IMR-90 (cell line): ENCODE measurements around the gene UPK1A. TPM values are rescaled to one million over a fixed set of nuclear protein-coding genes. Genes with fewer than 3 reads are reported as not detected.

ENCODE experiments used
- ATAC-seq: fragments of 200-7000 bp; cut with Tn5 transposase; 2 replicates; pipeline ENCODE4 v1.9.1; 2020; ENCODE audit warnings: low read depth, mild to moderate bottlenecking, moderate library complexity
- BruUV-seq: library from RNA; stranded (reverse); fragments of 400-500 nt; replicated peaks from 2 replicates; lab custom pipeline; 2021; lab: Mats Ljungman, UMichigan
- CTCF ChIA-PET: fragments of 300-600 bp; formaldehyde crosslinking; extraction: SDS; loops from one replicate; lab custom pipeline; 2021; ENCODE audit warnings: antibody characterized with exemption; lab: Yijun Ruan, JAX
- POLR2A ChIA-PET: fragments of 300-600 bp; sonication (Branson Sonifier 250); formaldehyde crosslinking; loops from one replicate; lab custom pipeline; 2022; ENCODE audit warnings: antibody characterized with exemption; ENCODE audit not compliant: unreplicated experiment; lab: Charles Lee
- DNase-seq: peaks from one replicate; pipeline ENCODE4 v3.0.0; 2013
- H2AFZ ChIP-seq: replicated peaks from 2 replicates; pipeline ENCODE3; 2013; ENCODE audit warnings: low read length, mild to moderate bottlenecking; ENCODE audit not compliant: poor library complexity
- H2AK5ac ChIP-seq: 2 replicates; pipeline ENCODE4 v1.6.1; 2013; ENCODE audit warnings: low read depth, low read length, inconsistent platforms
- H2AK9ac ChIP-seq: replicated peaks from 2 replicates; pipeline ENCODE3; 2013; ENCODE audit warnings: mild to moderate bottlenecking, low read depth, low read length, moderate library complexity; ENCODE audit not compliant: poor library complexity
- H2BK120ac ChIP-seq: 2 replicates; pipeline ENCODE4 v1.6.1; 2013; ENCODE audit warnings: low read depth, low read length, inconsistent platforms
- H2BK15ac ChIP-seq: 3 replicates; pipeline ENCODE4 v1.6.1; 2013; ENCODE audit warnings: low read depth, low read length, inconsistent platforms
- H2BK20ac ChIP-seq: 2 replicates; pipeline ENCODE4 v1.6.1; 2013; ENCODE audit warnings: low read depth, mild to moderate bottlenecking, inconsistent platforms, low read length, moderate library complexity
- H2BK5ac ChIP-seq: 2 replicates; pipeline ENCODE4 v1.6.1; 2013; ENCODE audit warnings: mild to moderate bottlenecking, low read depth, low read length, inconsistent platforms; ENCODE audit not compliant: poor library complexity, severe bottlenecking
- H3K14ac ChIP-seq: replicated peaks from 2 replicates; pipeline ENCODE4 v1.6.1; 2013; ENCODE audit warnings: low read depth, low read length, inconsistent platforms
- H3K18ac ChIP-seq: 2 replicates; pipeline ENCODE4 v1.6.1; 2013; ENCODE audit warnings: low read depth, low read length, control low read depth
- H3K23ac ChIP-seq: 2 replicates; pipeline ENCODE4 v1.6.1; 2013; ENCODE audit warnings: low read depth, low read length, inconsistent platforms
- H3K27ac ChIP-seq: 2 replicates; pipeline ENCODE4 v1.5.1; 2013; ENCODE audit warnings: mild to moderate bottlenecking, control low read depth, low read length; ENCODE audit not compliant: insufficient read depth
- H3K27me3 ChIP-seq: 2 replicates; pipeline ENCODE4 v1.6.1; 2013; ENCODE audit warnings: low read length; ENCODE audit not compliant: control insufficient read depth, insufficient read depth
- H3K36me3 ChIP-seq: 2 replicates; pipeline ENCODE4 v1.6.1; 2013; ENCODE audit warnings: low read length, mixed read lengths; ENCODE audit not compliant: control insufficient read depth, insufficient read depth
- H3K4ac ChIP-seq: 2 replicates; pipeline ENCODE4 v1.6.1; 2013; ENCODE audit warnings: low read depth, low read length, inconsistent platforms
- H3K4me1 ChIP-seq: 2 replicates; pipeline ENCODE4 v1.6.1; 2013; ENCODE audit warnings: low read length, mixed read lengths; ENCODE audit not compliant: control insufficient read depth, insufficient read depth
- H3K4me2 ChIP-seq: 2 replicates; pipeline ENCODE4 v1.6.1; 2013; ENCODE audit warnings: low read depth, mild to moderate bottlenecking, control low read depth, low read length, moderate library complexity
- H3K4me3 ChIP-seq: 2 replicates; pipeline ENCODE4 v1.5.1; 2013; ENCODE audit warnings: low read depth, mild to moderate bottlenecking, control low read depth, low read length, moderate library complexity; ENCODE audit not compliant: insufficient read depth
- H3K56ac ChIP-seq: 2 replicates; pipeline ENCODE4 v1.6.1; 2013; ENCODE audit warnings: low read length, inconsistent platforms; ENCODE audit not compliant: insufficient read depth; ENCODE audit errors: extremely low read depth
- H3K79me1 ChIP-seq, 2 experiments: 2 replicates each; pipeline ENCODE4 v1.6.1; 2013; ENCODE audit warnings: low read length in 2 of 2, inconsistent platforms in 1 of 2, low read depth in 1 of 2
- H3K9ac ChIP-seq: 2 replicates; pipeline ENCODE4 v1.6.1; 2013; ENCODE audit warnings: low read depth, low read length, control low read depth
- H3K9me1 ChIP-seq: 2 replicates; pipeline ENCODE4 v1.6.1; 2013; ENCODE audit warnings: low read length, inconsistent platforms; ENCODE audit not compliant: insufficient read depth
- H3K9me3 ChIP-seq: 2 replicates; pipeline ENCODE4 v1.6.1; 2013; ENCODE audit warnings: low read length; ENCODE audit not compliant: control insufficient read depth, insufficient read depth
- H4K20me1 ChIP-seq: 2 replicates; pipeline ENCODE4 v1.6.1; 2013; ENCODE audit warnings: low read length, inconsistent platforms; ENCODE audit not compliant: insufficient read depth
- H4K5ac ChIP-seq: 2 replicates; pipeline ENCODE4 v1.6.1; 2013; ENCODE audit warnings: mild to moderate bottlenecking, low read depth, low read length, control low read depth
- H4K8ac ChIP-seq, 2 experiments: 2 replicates each; pipeline ENCODE4 v1.6.1; 2013; ENCODE audit warnings: low read depth in 2 of 2, low read length in 2 of 2, control low read depth in 1 of 2, inconsistent platforms in 1 of 2
- H4K91ac ChIP-seq: 2 replicates; pipeline ENCODE4 v1.6.1; 2013; ENCODE audit warnings: low read depth, low read length, inconsistent platforms; ENCODE audit not compliant: insufficient read depth
- CHD1 ChIP-seq: IDR thresholded peaks from 2 replicates; pipeline ENCODE4 v1.6.1; 2012; ENCODE audit warnings: low read depth, low read length, improper control_type of control experiment
- FOS ChIP-seq: fragments of 150-350 bp; IDR thresholded peaks from 2 replicates; pipeline ENCODE4 v1.6.1; 2016; ENCODE audit warnings: low read depth, low read length
- MAFK ChIP-seq: IDR thresholded peaks from 2 replicates; pipeline ENCODE4 v1.6.1; 2012; ENCODE audit warnings: low read depth, low read length, improper control_type of control experiment
- NFE2L2 ChIP-seq: fragments of 150-350 bp; IDR thresholded peaks from 2 replicates; pipeline ENCODE4 v1.6.1; 2016; ENCODE audit warnings: low read depth, mild to moderate bottlenecking, low read length
- SMC3 ChIP-seq: fragments of 150-350 bp; IDR thresholded peaks from 2 replicates; pipeline ENCODE4 v1.6.1; 2016; ENCODE audit warnings: low read depth, mild to moderate bottlenecking, antibody characterized with exemption, low read length, moderate library complexity
- WGBS, 2 experiments: methylation state at CpG; one replicate each; pipeline versions ENCODE4 v1.1.5 to v1.1.7; 2013; ENCODE audit warnings: missing lambda C conversion rate in 2 of 2; ENCODE audit not compliant: insufficient read length in 1 of 2; ENCODE audit errors: extremely low coverage in 2 of 2; 5-methylcytosine and 5-hydroxymethylcytosine counted together
- dilution Hi-C: fragments of 300-500 bp; cut with HindIII; formaldehyde crosslinking; loops from one replicate; pipeline ENCODE4 v1.14.3; 2018; ENCODE audit warnings: low sequenced_read_pairs; ENCODE audit not compliant: unreplicated experiment
- in situ Hi-C: fragments of 300-500 bp; cut with MboI; formaldehyde crosslinking; loops from 3 replicates; pipeline ENCODE4 v1.14.3; 2019; ENCODE audit warnings: low sequenced_read_pairs, inconsistent platforms, mixed read lengths
- intact Hi-C: fragments of 100-400 bp; cut with micrococcal nuclease; formaldehyde crosslinking; loops from 2 replicates; pipeline ENCODE4 v1.10.0; 2022
- polyA plus RNA-seq, 3 experiments: library from polyadenylated mRNA; depleted of rRNA; stranded (reverse); fragments of >200 nt; gene quantifications; 2 replicates each; pipeline ENCODE4 v1.2.3, GENCODE V29; 2012; ENCODE audit warnings: low replicate concordance in 1 of 3
- total RNA-seq: library from RNA; depleted of rRNA; stranded (reverse); fragments of >200 nt; gene quantifications from 2 replicates; pipeline ENCODE4 v1.2.3, GENCODE V29; 2012

The UPK1A gene
- total and polyA plus RNA-seq, 2 of the 4 experiments (the other 2 are of a cell fraction): 0.21 TPM; not detected in 1

- no peak overlapping the region for H3K4me2 ChIP-seq
- intact Hi-C loops (no loop called here), in situ Hi-C loops (no loop called here), dilution Hi-C loops (no loop called here)
- WGBS, 2 experiments: no CpG with 5 or more reads among the region's 15 CpGs
- no peak overlapping the region for H4K8ac ChIP-seq
- ATAC-seq (no peak), DNase-seq (no peak)
- no peaks in the 10 kb centered on the region for H3K9me3 ChIP-seq
- TF ChIP-seq NFE2L2: no peak
- TF ChIP-seq SMC3: no peak
- no peak for TF ChIP-seq MAFK
- no peak for TF ChIP-seq CHD1
- TF ChIP-seq FOS: no peak
- H4K20me1 ChIP-seq: 0 out of 2 replicates have a peak, but pooled peaks cover 4% of the 10 kb centered on the region
- no peak overlapping the region for H3K4ac ChIP-seq
- H2BK20ac ChIP-seq: no peak overlapping the region
- H2AK5ac ChIP-seq: no peak overlapping the region
- no peak overlapping the region for H3K18ac ChIP-seq
- no peaks in the 10 kb centered on the region for H3K4me1 ChIP-seq
- peaks cover 4 to 11% of the 10 kb centered on the region in 2 experiments; a peak in 2 of 4 replicates for H3K79me1 ChIP-seq
- H2BK5ac ChIP-seq: no peak overlapping the region
- H4K5ac ChIP-seq: no peak overlapping the region
- no peak overlapping the region for H3K9ac ChIP-seq
- H3K56ac ChIP-seq: no peak overlapping the region
- H4K91ac ChIP-seq: no peak overlapping the region
- H3K14ac ChIP-seq: no peak overlapping the region
- no peaks in the 10 kb centered on the region for H3K9me1 ChIP-seq
- H2AFZ ChIP-seq: no peak overlapping the region
- no peak overlapping the region for H3K4me3 ChIP-seq
- H2BK15ac ChIP-seq: no peak overlapping the region
- peaks cover 47% of the 10 kb centered on the region for H3K36me3 ChIP-seq
- no peaks in the 10 kb centered on the region for H3K27me3 ChIP-seq
- H3K23ac ChIP-seq: no peak overlapping the region
- POLR2A ChIA-PET: no interaction called here
- BruUV-seq: no TSS peak
- CTCF ChIA-PET: no interaction called here
- no peak overlapping the region for H2BK120ac ChIP-seq
- no peak overlapping the region for H2AK9ac ChIP-seq
- no peak overlapping the region for H3K27ac ChIP-seq
Observed at GRCh38 chr19:35657904-35658700, 8.2 kb upstream of the UPK1A start.
